AG04450 (cell line): ENCODE results near the gene CNIH2. TPM values are rescaled to one million over a fixed set of nuclear protein-coding genes. Genes with fewer than 3 reads are reported as not detected.

Experiments
- CTCF ChIA-PET: fragments of 300-600, 350-600 bp; formaldehyde crosslinking; extraction: SDS; loops from one replicate; lab custom pipeline; 2022; ENCODE audit warnings: antibody characterized with exemption, inconsistent platforms; lab: Charles Lee
- POLR2A ChIA-PET: fragments of 350-600 bp; formaldehyde crosslinking; extraction: SDS; loops from one replicate; lab custom pipeline; 2021; ENCODE audit warnings: antibody characterized with exemption, inconsistent platforms; lab: Yijun Ruan, JAX
- DNase-seq: peaks from one replicate; pipeline ENCODE4 v3.0.0-alpha.2; 2011; ENCODE audit warnings: low read depth, low spot score
- H3K27ac ChIP-seq: one replicate; pipeline ENCODE4 v1.5.1; 2012; ENCODE audit warnings: low read depth, low read length, control low read depth
- H3K27me3 ChIP-seq: one replicate; pipeline ENCODE4 v1.6.0; 2012; ENCODE audit warnings: low read length; ENCODE audit not compliant: control insufficient read depth, insufficient read depth
- H3K4me3 ChIP-seq: 2 replicates; pipeline ENCODE4 v1.5.1; 2011; ENCODE audit warnings: mild to moderate bottlenecking, low read depth, low read length, control low read depth
- H3K9me3 ChIP-seq: 2 replicates; pipeline ENCODE4 v1.5.1; 2012; ENCODE audit warnings: low read length; ENCODE audit not compliant: control insufficient read depth, insufficient read depth
- CTCF ChIP-seq: IDR thresholded peaks from 2 replicates; pipeline ENCODE4 v1.5.1; 2011; ENCODE audit warnings: low read depth, low read length, control low read depth, inconsistent platforms
- polyA minus RNA-seq: library from RNA; depleted of rRNA, polyadenylated mRNA; stranded (reverse); fragments of >200 nt; gene quantifications from 2 replicates; pipeline ENCODE4 v1.2.3, GENCODE V29; 2011; rRNA and poly(A)+ RNA removed
- polyA plus RNA-seq: library from polyadenylated mRNA; depleted of rRNA; stranded (reverse); fragments of >200 nt; gene quantifications from 2 replicates; pipeline ENCODE4 v1.2.3, GENCODE V29; 2011; rRNA removed

Gene CNIH2
- polyA plus RNA-seq (2.0 and 2.8 TPM in 2 replicates), polyA minus RNA-seq (1.4 and 1.6 TPM in 2 replicates)

GRCh38 chr11:66277471-66278362 is at the start of gene CNIH2:
Gene CNIH2 (plus strand): TSS chr11:66278175. CDS start chr11:66278457, 282 bp downstream.
- TF ChIP-seq CTCF: no peak
- no peak within 1 kb of the TSS for H3K27ac ChIP-seq
- ChIA-PET POLR2A (interaction anchor here (0.7 to 0.9 kb wide), 2 partner anchors 9 to 10 kb away, joined by 3 read pairs; no protein-coding TSS in a partner anchor), CTCF (no interaction called here)
- H3K9me3 ChIP-seq: no peaks in the 10 kb centered on the region; the same call in 1 of the 2 replicates
- no peaks in the 10 kb centered on the region for H3K27me3 ChIP-seq
- peak within 1 kb of the TSS; percentile 44 for H3K4me3 ChIP-seq
- no peak for DNase-seq

- ChIA-PET CTCF (no interaction called here), POLR2A (no interaction called here)
- no peaks in the 10 kb centered on the region for H3K27me3 ChIP-seq
- no peaks in the 10 kb centered on the region for H3K9me3 ChIP-seq
- DNase-seq: no peak
- H3K4me3 ChIP-seq: no peak overlapping the region
- TF ChIP-seq CTCF: no peak
- H3K27ac ChIP-seq: no peak overlapping the region
These were observed 49.5 kb upstream of the CNIH2 start for GRCh38 chr11:66228521-66228920.

- Histone ChIP-seq H3K4me3 (no peak overlapping the region), H3K27me3 (no peaks in the 10 kb centered on the region), H3K9me3 (no peaks in the 10 kb centered on the region), H3K27ac (no peak overlapping the region)
- TF ChIP-seq CTCF: no peak
- POLR2A ChIA-PET: no interaction called here
- CTCF ChIA-PET: no interaction called here
- DNase-seq: no peak
These were observed 47.8 kb upstream of the CNIH2 start for GRCh38 chr11:66230156-66230555.

- CTCF ChIA-PET: no interaction called here
- H3K4me3 ChIP-seq: no peak overlapping the region
- no peaks in the 10 kb centered on the region for H3K9me3 ChIP-seq
- no peak overlapping the region for H3K27ac ChIP-seq
- no peak for DNase-seq
- H3K27me3 ChIP-seq: no peaks in the 10 kb centered on the region
- POLR2A ChIA-PET: no interaction called here
- no peak for TF ChIP-seq CTCF
These were observed 47.0 kb upstream of the CNIH2 start for GRCh38 chr11:66230978-66231377.

GRCh38 chr11:66231561-66231960 is 46.4 kb upstream of the CNIH2 start:
- no peaks in the 10 kb centered on the region for H3K27me3 ChIP-seq
- no peak for DNase-seq
- no peak overlapping the region for H3K27ac ChIP-seq
- no peak for TF ChIP-seq CTCF
- ChIA-PET POLR2A (no interaction called here), CTCF (interaction anchor here (0.8 kb wide), 1 partner anchor 9 kb away, joined by 3 read pairs; no protein-coding TSS in a partner anchor)
- H3K9me3 ChIP-seq: no peaks in the 10 kb centered on the region
- no peak overlapping the region for H3K4me3 ChIP-seq
